GM21367 (cell line): ENCODE measurements around the gene YIF1B.

ENCODE experiments used
- ATAC-seq: cut with Tn5 transposase; IDR thresholded peaks from one replicate; pipeline ENCODE4 v1.9.1; 2021; ENCODE audit not compliant: unreplicated experiment

The YIF1B gene

GRCh38 chr19:38306236-38306635, 9.5 kb downstream of the YIF1B start:
- ATAC-seq = no peak

- no peak for ATAC-seq
These were observed 10.8 kb downstream of the YIF1B start for GRCh38 chr19:38304866-38305429.

GRCh38 chr19:38304352-38304865, 11.3 kb downstream of the YIF1B start:
- ATAC-seq = no peak

GRCh38 chr19:38303517-38304351, 12.0 kb downstream of the YIF1B start, which contains the start of gene C19orf33:
Gene C19orf33, plus strand, starts transcription at chr19:38304251. Its CDS starts 11 bp downstream, at chr19:38304262.
- no peak for ATAC-seq

- no peak for ATAC-seq
These were observed 16.7 kb downstream of the YIF1B start for GRCh38 chr19:38298821-38299680.

GRCh38 chr19:38294090-38294489, 21.7 kb downstream of the YIF1B start:
- ATAC-seq = no peak

- ATAC-seq = no peak
These were observed 22.5 kb downstream of the YIF1B start for GRCh38 chr19:38293281-38293680.

GRCh38 chr19:38291855-38292254, 23.9 kb downstream of the YIF1B start:
- ATAC-seq = no peak

- no peak for ATAC-seq
These were observed 25.1 kb downstream of the YIF1B start for GRCh38 chr19:38290631-38291147.

- ATAC-seq = no peak
These were observed 25.8 kb downstream of the YIF1B start for GRCh38 chr19:38289955-38290354.

- ATAC-seq = no peak
These were observed 27.5 kb downstream of the YIF1B start for GRCh38 chr19:38288123-38288855.

- no peak for ATAC-seq
These were observed 28.1 kb downstream of the YIF1B start for GRCh38 chr19:38287604-38288003.

- no peak for ATAC-seq
These were observed 30.2 kb downstream of the YIF1B start for GRCh38 chr19:38285567-38285966.

GRCh38 chr19:38284422-38284821, 31.3 kb downstream of the YIF1B start:
- no peak for ATAC-seq

- no peak for ATAC-seq
These were observed 32.5 kb downstream of the YIF1B start for GRCh38 chr19:38283271-38283670.

- ATAC-seq = no peak
These were observed 33.8 kb downstream of the YIF1B start for GRCh38 chr19:38281811-38282566.

- ATAC-seq = no peak
These were observed 35.5 kb downstream of the YIF1B start for GRCh38 chr19:38280030-38280921.

- ATAC-seq = no peak
These were observed 37.0 kb downstream of the YIF1B start for GRCh38 chr19:38278751-38279150.
